Measurements from ENCODE around the gene PRKACB.

DNA sequence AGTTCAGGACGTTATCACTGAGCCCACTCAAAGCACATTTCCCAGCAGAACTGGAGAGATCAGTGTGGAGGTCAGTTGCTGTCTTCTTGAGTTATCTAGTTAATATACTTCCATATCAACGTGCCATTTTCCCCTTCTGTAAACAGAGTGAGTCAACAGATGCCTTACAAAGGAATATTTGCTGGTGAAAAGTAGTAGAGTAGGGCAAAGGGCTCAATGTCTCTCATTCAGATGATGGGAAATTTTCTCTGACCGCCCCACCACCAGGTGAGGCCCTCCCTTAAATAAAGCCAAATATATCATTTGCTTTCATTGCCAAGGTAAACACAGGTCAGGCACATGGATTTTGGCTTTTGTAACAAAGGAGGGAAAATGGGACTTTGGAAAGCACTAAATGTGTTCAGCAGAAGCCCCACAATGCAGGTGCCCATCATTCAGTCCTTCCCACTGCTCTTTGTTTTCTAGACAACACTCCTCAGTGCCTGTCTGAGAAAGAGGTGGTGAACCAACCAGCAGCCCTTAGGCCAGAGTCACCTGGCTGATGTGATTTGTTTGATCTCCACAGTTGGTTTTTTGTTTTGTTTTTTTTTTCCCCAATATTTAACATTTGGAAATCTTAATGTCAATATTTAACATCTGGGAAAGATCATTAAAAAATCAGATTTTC is 116.9 kb downstream of the PRKACB start:
- TF ChIP-seq, protein P1, sequence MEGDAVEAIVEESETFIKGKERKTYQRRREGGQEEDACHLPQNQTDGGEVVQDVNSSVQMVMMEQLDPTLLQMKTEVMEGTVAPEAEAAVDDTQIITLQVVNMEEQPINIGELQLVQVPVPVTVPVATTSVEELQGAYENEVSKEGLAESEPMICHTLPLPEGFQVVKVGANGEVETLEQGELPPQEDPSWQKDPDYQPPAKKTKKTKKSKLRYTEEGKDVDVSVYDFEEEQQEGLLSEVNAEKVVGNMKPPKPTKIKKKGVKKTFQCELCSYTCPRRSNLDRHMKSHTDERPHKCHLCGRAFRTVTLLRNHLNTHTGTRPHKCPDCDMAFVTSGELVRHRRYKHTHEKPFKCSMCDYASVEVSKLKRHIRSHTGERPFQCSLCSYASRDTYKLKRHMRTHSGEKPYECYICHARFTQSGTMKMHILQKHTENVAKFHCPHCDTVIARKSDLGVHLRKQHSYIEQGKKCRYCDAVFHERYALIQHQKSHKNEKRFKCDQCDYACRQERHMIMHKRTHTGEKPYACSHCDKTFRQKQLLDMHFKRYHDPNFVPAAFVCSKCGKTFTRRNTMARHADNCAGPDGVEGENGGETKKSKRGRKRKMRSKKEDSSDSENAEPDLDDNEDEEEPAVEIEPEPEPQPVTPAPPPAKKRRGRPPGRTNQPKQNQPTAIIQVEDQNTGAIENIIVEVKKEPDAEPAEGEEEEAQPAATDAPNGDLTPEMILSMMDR (IDR thresholded peaks at IDR 0.05) = no peak
- TF ChIP-seq POLR2A (IDR thresholded peaks at IDR 0.05) = no peak
